Kidney glomerular epithelial cell (primary cell): ENCODE measurements around the gene RIN2.
"Not testable (repeated sequence)": the region's sequence is repeated elsewhere in the genome, so short reads cannot be mapped to it uniquely, and the experiment has no call there.

Experiments
- DNase-seq: peaks from one replicate; lab custom pipeline; 2025; lab: John Stamatoyannopoulos, UW

The RIN2 gene

DNA sequence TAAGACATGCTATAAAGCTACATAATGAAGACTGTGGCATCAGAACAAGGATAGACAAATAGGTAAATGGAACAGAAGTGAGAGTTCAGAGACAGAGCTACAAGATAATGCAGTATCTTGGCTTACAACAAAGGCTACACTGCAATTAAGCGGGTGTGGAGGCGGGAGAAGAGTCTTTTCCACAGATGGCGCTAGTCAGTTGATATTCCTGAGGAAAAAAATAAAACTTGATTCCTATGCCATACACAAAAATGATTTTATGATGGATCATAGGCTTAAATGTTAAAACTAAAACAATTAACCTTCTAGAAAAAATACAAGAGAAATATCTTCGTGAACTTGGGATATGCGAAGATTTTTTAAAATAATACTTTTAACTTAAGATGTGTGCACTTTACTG, 31.0 kb downstream of the RIN2 start:
- no peak for DNase-seq

DNA sequence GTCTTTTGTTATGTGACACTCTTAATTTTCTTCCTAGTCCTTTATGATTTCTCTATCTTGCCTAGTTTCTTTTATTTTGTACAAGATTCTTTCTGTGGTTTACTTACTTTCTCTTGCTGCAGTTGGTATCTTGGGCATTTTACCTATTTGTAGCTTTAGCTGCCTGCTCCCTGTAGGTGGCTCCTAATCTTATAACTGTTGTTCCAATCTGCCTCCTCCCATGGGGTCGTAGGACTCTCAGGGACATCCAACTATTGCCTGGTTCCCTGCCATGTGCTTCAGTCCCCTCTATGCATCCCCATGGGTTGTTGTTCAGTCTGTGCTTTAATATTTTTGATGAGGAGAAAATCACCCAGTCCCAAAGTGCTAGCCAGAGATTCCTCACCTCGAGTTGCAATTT, 31.4 kb downstream of the RIN2 start:
- no peak for DNase-seq

- DNase-seq: no peak
Measured at GRCh38 chr20:19791887-19792286, 33.8 kb downstream of the RIN2 start.

GRCh38 chr20:19793716-19794115, 35.7 kb downstream of the RIN2 start:
- DNase-seq: no peak

GRCh38 chr20:19794941-19795340, 36.9 kb downstream of the RIN2 start:
- no peak for DNase-seq

- DNase-seq: no peak
Measured at GRCh38 chr20:19799325-19799724, 41.3 kb downstream of the RIN2 start.

DNA sequence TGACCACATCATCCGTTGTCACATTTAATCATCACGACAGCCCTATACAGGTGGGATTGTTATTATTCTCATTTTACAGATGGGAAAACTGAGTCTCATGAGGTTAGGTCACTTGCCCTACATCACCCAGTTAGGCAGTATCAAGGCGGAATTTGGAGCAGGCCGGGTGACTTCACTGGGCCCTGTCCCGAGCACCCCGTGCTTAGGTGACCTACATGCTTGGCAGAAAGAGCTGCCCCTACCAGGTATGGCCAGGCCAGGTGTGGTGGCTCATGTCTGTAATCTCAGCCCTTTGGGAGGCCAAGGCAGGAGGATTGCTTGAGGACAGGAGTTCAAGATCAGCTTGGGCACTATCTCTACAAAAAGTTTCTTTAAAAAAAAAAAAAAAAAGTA, 44.0 kb downstream of the RIN2 start:
- no peak for DNase-seq

DNA sequence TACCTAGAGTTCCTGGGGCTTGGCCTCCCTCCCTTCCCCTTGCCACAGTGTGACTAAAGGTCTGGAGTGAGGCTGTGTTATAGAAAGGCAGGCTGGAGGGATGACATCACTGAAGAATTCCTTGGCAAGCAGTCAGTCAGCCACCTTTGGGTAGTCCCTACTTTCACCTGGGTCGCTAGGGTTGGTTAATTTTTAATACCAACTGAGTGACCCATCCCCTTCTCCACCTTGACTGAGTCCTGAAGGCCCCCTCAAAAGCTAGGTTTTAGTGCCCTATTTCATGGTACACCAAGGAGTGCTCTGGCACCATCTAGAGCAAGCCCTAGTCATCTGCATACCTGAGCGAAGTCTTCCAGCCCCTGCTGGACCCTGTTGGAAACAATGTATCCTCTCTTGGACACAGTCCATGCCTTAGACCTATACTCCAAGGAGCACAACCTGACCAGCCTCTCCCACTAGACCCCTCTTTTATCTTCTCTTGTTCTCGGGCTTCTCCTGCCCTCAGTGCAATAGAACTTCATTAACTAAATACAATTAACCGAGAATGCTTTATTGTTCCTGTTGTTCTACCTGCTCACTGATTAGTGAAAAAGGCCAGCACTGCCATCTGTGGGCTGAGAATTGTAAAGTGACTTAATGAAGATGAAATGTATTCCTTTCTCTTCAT, 44.6 kb downstream of the RIN2 start:
- peak; percentile 94 for DNase-seq

DNA sequence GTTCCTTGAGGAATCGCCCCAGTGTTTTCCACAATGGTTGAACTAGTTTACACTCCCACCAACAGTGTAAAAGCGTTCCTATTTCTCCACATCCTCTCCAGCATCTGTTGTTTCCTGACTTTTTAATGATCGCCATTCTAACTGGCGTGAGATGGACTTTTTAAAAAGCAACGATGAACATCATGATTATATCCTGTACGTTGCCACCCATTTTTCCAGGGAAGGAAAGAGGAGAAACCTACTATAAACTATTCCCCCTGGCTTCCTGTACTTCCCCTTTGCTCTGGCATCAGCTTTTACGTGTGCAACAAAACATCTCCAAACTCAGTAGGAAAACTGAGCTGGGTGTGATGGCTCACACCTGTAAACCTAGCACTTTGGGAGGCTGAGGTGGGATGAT, 48.2 kb downstream of the RIN2 start:
- DNase-seq: not testable (repeated sequence)

DNA sequence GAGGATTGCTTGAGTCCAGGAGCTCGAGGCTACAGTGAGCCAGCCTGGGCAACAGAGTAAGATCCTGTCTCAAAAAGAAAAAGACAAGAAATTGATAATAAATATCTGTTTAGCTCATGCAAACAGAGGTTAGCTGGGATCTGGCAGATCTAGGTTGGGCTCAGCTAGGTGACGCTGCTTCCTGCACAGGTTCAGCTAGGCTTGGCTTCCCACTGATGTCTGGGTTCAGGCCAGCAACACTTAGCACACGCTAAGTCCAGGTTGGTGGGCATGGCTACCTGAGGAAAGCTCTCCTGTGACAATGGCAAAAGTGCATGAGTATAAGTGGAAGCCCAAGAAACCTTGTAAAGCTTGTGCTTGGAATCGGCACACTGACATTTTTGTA, 48.7 kb downstream of the RIN2 start:
- DNase-seq: no peak

- DNase-seq: peak; percentile 74
Measured at GRCh38 chr20:19807191-19807945, 49.3 kb downstream of the RIN2 start.
